ENCODE results near the gene PTPN22.

The PTPN22 gene

GRCh38 chr1:113784104-113784779 lies 87.3 kb downstream of the PTPN22 start:
- TF ChIP-seq CTCF (IDR thresholded peaks at IDR 0.05; ENCODE audit: borderline replicate concordance, control extremely low read depth, extremely low read depth, insufficient read depth, missing control alignments) = no peak
- DNase-seq (ENCODE audit: low spot score) = peak; percentile 17
- in situ Hi-C loops (cut with MboI; ENCODE audit: low sequenced_read_pairs, unreplicated experiment) = no loop called here

GRCh38 chr1:113783254-113784103 lies 88.0 kb downstream of the PTPN22 start:
- in situ Hi-C loops (cut with MboI; ENCODE audit: low sequenced_read_pairs, unreplicated experiment) = no loop called here
- peak; percentile 9 for DNase-seq (ENCODE audit: low spot score)
- TF ChIP-seq CTCF (IDR thresholded peaks at IDR 0.05; ENCODE audit: borderline replicate concordance, control extremely low read depth, extremely low read depth, insufficient read depth, missing control alignments) = no peak

- in situ Hi-C loops (cut with MboI; ENCODE audit: low sequenced_read_pairs, unreplicated experiment) = no loop called here
- no peak for TF ChIP-seq CTCF (IDR thresholded peaks at IDR 0.05; ENCODE audit: borderline replicate concordance, control extremely low read depth, extremely low read depth, insufficient read depth, missing control alignments)
- DNase-seq (ENCODE audit: low spot score) = no peak
Observed at GRCh38 chr1:113782406-113782805, 89.1 kb downstream of the PTPN22 start.

GRCh38 chr1:113780374-113781146 lies 91.0 kb downstream of the PTPN22 start:
- in situ Hi-C loops (cut with MboI; ENCODE audit: low sequenced_read_pairs, unreplicated experiment) = no loop called here
- DNase-seq (ENCODE audit: low spot score) = no peak
- TF ChIP-seq CTCF (IDR thresholded peaks at IDR 0.05; ENCODE audit: borderline replicate concordance, control extremely low read depth, extremely low read depth, insufficient read depth, missing control alignments) = no peak

GRCh38 chr1:113779542-113779941 lies 92.0 kb downstream of the PTPN22 start:
- no peak for DNase-seq (ENCODE audit: low spot score)
- no peak for TF ChIP-seq CTCF (IDR thresholded peaks at IDR 0.05; ENCODE audit: borderline replicate concordance, control extremely low read depth, extremely low read depth, insufficient read depth, missing control alignments)
- in situ Hi-C loops (cut with MboI; ENCODE audit: low sequenced_read_pairs, unreplicated experiment) = no loop called here

GRCh38 chr1:113777561-113777960 lies 94.0 kb downstream of the PTPN22 start:
- no peak for TF ChIP-seq CTCF (IDR thresholded peaks at IDR 0.05; ENCODE audit: borderline replicate concordance, control extremely low read depth, extremely low read depth, insufficient read depth, missing control alignments)
- DNase-seq (ENCODE audit: low spot score) = no peak
- in situ Hi-C loops (cut with MboI; ENCODE audit: low sequenced_read_pairs, unreplicated experiment) = no loop called here
